Heart left ventricle (tissue), 16 donors: Measurements from ENCODE around the gene MED15. TPM values are rescaled to one million over a fixed set of nuclear protein-coding genes. Genes with fewer than 3 reads are reported as not detected.

ENCODE experiments used
- ATAC-seq, 4 donors: fragments of 200-7000 bp; cut with Tn5 transposase; one replicate each; pipeline ENCODE4 v1.9.1; 2020 to 2022; ENCODE audit warnings: moderate library complexity in 4 of 4, mild to moderate bottlenecking in 3 of 4, moderate number of reproducible peaks in 1 of 4
- DNase-seq, 5 donors: peaks; one replicate each; pipeline ENCODE4 v3.0.0-alpha.2; 2020
- H3K27ac ChIP-seq, 12 donors: fragments of 200-600 bp; sonication (generic) in 4 of 12; one replicate each; pipeline versions ENCODE4 v1.5.0 to v1.8.0; 2016 to 2022; ENCODE audit warnings: mild to moderate bottlenecking in 2 of 12
- H3K27me3 ChIP-seq, 9 donors: fragments of 200-600 bp; sonication (generic) in 2 of 9; one replicate each; pipeline versions ENCODE4 v1.5.1 to v1.8.0; 2016 to 2022; ENCODE audit warnings: mild to moderate bottlenecking in 3 of 9
- H3K36me3 ChIP-seq, 9 donors: fragments of 200-600 bp; sonication (generic) in 2 of 9; one replicate each; pipeline versions ENCODE4 v1.5.0 to v1.8.0; 2018 to 2022; ENCODE audit warnings: mild to moderate bottlenecking in 2 of 9
- H3K4me1 ChIP-seq, 12 donors: fragments of 200-600 bp; sonication (generic) in 4 of 12; one replicate each; pipeline versions ENCODE4 v1.5.0 to v1.8.0; 2016 to 2022; ENCODE audit warnings: mild to moderate bottlenecking in 3 of 12
- H3K4me3 ChIP-seq, 12 donors: fragments of 200-600 bp; sonication (generic) in 4 of 12; one replicate each; pipeline versions ENCODE4 v1.5.0 to v1.8.0; 2017 to 2022; ENCODE audit warnings: mild to moderate bottlenecking in 9 of 12, moderate library complexity in 4 of 12
- H3K9me3 ChIP-seq, 12 donors: fragments of 200-600 bp; sonication (generic) in 4 of 12; one replicate each; pipeline versions ENCODE4 v1.5.0 to v1.8.0; 2016 to 2022; ENCODE audit warnings: mild to moderate bottlenecking in 1 of 12
- POLR2A ChIP-seq, 2 donors: fragments of 450-650 bp; IDR thresholded peaks; one replicate each; pipeline ENCODE4 v1.6.1; 2017; ENCODE audit warnings: antibody characterized with exemption in 2 of 2, mild to moderate bottlenecking in 2 of 2, moderate library complexity in 2 of 2
- WGBS, 4 donors: extraction: QIAGEN DNeasy Blood & Tissue Kit in 2 of 4; methylation state at CpG; one replicate each; pipeline versions ENCODE4 v1.1.5 to v1.1.7; 2013 to 2018; 5-methylcytosine and 5-hydroxymethylcytosine counted together
- intact Hi-C, 10 donors: fragments of 100-400 bp; cut with DNase I; formaldehyde crosslinking; loops; one replicate each; pipeline versions ENCODE4 v1.11.1 to v1.14.2; 2022
- polyA plus RNA-seq, 2 donors: library from polyadenylated mRNA; stranded (reverse); fragments of 200-250 nt; gene quantifications; one replicate each; pipeline ENCODE4 v1.2.3, GENCODE V29; 2013
- total RNA-seq, 9 donors: library from RNA; depleted of rRNA in 2 of 9; stranded (reverse); fragments of >200 nt in 2 of 9; fragmentation: NEBNext Ultra II Directional in 3 of 9; extraction: Animal tissue kit (Norgen Biotek cat#: 25700) in 3 of 9; gene quantifications; one replicate each; pipeline versions ENCODE4 v1.1.0 to v1.2.4, GENCODE V29; 2016 to 2023
- TF ChIP-seq, protein P1 (sequence below), 12 donors: fragments of 200-600 bp; sonication (generic) in 4 of 12; IDR thresholded peaks; one replicate each; pipeline versions ENCODE4 v1.5.0 to v1.8.0; 2018 to 2022; ENCODE audit warnings: antibody characterized with exemption in 12 of 12, mild to moderate bottlenecking in 5 of 12
- donor health status: ischemic (EF 13 %, LVEDD 7.1; RV severe dilation, severe dysfunction).
- donor health status: healthy with polysubstance abuse.
- donor health status: DM: no; HTN: yes; CAD: no.
- donor health status: DM: no; HTN: no; CAD: no.
- donor health status: ischemic (EF 25% LVEDD 6.9; RV normal size, moderate dysfunction).
- donor health status: ischemic (EF 25% LVEDD 5.7; RV mildly dilated, moderate dysfunction).
- donor health status: healthy.
- donor health status: DM: yes; HTN: yes; CAD: no.
- donor health status: ischemic (EF 35%, LVEDD 5.7; RV mildly dilated, moderate dysfunction).
- donor health status: nonischemic (EF 11% LVEDD 7.7; RV severe dilation, severe dysfunction).
- donor health status: DM: yes; HTN: yes; CAD: no.
- donor health status: PGD.
- donor health status: ischemic (EF 29% LVEDD 5.4; RV normal size, mild dysfunction).
- donor health status: nonischemic (EF 23%, LVEDD 6.1; RV moderate dilation, normal function).

Gene MED15
- total and polyA plus RNA-seq, 11 donors = 27.9 to 78.3 (median 43.0) TPM

DNA sequence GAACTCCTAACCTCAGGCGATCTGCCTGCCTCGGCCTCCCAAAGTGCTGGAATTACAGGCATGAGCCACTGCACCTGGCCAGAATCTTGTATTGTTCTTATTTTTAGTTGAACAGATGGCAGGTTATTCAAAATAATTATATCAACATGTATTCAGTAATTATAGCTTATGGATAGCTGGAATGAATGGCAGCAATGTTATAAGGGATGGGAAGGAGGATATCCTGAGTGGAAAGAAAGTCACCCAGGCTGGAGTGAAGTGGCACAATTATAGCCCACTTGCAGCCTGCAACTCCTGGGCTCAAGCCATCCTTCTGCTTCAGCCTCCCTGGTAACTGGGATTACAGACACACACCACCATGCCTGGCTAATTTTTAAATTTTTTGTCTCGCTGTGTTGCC is 88.1 kb downstream of the MED15 start:
- Histone ChIP-seq H3K4me3 (no peak overlapping the region), H3K27ac (no peak overlapping the region), H3K4me1 (no peaks in the 10 kb centered on the region), H3K27me3 (no peaks in the 10 kb centered on the region), H3K9me3 (no peaks in the 10 kb centered on the region), H3K36me3 (no peaks in the 10 kb centered on the region)
- DNase-seq = no peak
- intact Hi-C loops = no loop called here
- WGBS, 4 donors = 87 to 94% (median 90%) methylated on average over 3 of the region's 3 CpGs
- ATAC-seq = no peak
- TF ChIP-seq, protein P1, sequence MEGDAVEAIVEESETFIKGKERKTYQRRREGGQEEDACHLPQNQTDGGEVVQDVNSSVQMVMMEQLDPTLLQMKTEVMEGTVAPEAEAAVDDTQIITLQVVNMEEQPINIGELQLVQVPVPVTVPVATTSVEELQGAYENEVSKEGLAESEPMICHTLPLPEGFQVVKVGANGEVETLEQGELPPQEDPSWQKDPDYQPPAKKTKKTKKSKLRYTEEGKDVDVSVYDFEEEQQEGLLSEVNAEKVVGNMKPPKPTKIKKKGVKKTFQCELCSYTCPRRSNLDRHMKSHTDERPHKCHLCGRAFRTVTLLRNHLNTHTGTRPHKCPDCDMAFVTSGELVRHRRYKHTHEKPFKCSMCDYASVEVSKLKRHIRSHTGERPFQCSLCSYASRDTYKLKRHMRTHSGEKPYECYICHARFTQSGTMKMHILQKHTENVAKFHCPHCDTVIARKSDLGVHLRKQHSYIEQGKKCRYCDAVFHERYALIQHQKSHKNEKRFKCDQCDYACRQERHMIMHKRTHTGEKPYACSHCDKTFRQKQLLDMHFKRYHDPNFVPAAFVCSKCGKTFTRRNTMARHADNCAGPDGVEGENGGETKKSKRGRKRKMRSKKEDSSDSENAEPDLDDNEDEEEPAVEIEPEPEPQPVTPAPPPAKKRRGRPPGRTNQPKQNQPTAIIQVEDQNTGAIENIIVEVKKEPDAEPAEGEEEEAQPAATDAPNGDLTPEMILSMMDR (IDR thresholded peaks at IDR 0.05) = no peak
- TF ChIP-seq POLR2A (IDR thresholded peaks at IDR 0.05) = no peak

GRCh38 chr22:20599117-20599516 is 91.7 kb downstream of the MED15 start:
- no peak for TF ChIP-seq POLR2A (IDR thresholded peaks at IDR 0.05)
- TF ChIP-seq, protein P1 (IDR thresholded peaks at IDR 0.05) = no peak
- WGBS, 4 donors = 52 to 65% (median 60%) methylated on average over 4 to 5 of the region's 5 CpGs
- H3K36me3 ChIP-seq = no peaks in the 10 kb centered on the region

GRCh38 chr22:20600137-20600673 is 92.8 kb downstream of the MED15 start:
- Histone ChIP-seq H3K4me3 (no peak overlapping the region), H3K4me1 (no peaks in the 10 kb centered on the region), H3K36me3 (no peaks in the 10 kb centered on the region), H3K27ac (no peak overlapping the region), H3K27me3 (peaks cover 0 to 6% (median 0%) of the 10 kb centered on the region in 9 donors), H3K9me3 (no peaks in the 10 kb centered on the region)
- DNase-seq = no peak
- 84 to 88% (median 86%) methylated on average over 8 of the region's 8 CpGs for WGBS, 4 donors
- ATAC-seq = peak in 1 of 4 donors; percentile 9
- intact Hi-C loops = loop anchor here in 1 of 10 donors (10.0 kb wide), 1 partner anchor 95 kb away; no protein-coding TSS in a partner anchor
- TF ChIP-seq, protein P1 (IDR thresholded peaks at IDR 0.05) = no peak
- TF ChIP-seq POLR2A (IDR thresholded peaks at IDR 0.05) = no peak

More at GRCh38 chr22:20599117-20599516, 91.7 kb downstream of the MED15 start:
- no peak overlapping the region for H3K27ac ChIP-seq
- intact Hi-C loops = no loop called here
- H3K4me3 ChIP-seq = no peak overlapping the region
- H3K27me3 ChIP-seq = peaks cover 0 to 6% (median 0%) of the 10 kb centered on the region in 9 donors
- DNase-seq = no peak
- no peaks in the 10 kb centered on the region for H3K4me1 ChIP-seq
- peak in 1 of 4 donors; percentile 16 for ATAC-seq
- H3K9me3 ChIP-seq = no peaks in the 10 kb centered on the region

- ATAC-seq (no peak), DNase-seq (no peak)
- intact Hi-C loops = loop anchor here in 1 of 10 donors (10.0 kb wide), 1 partner anchor 93 kb away; no protein-coding TSS in a partner anchor
- Histone ChIP-seq H3K27ac (no peak overlapping the region), H3K9me3 (no peaks in the 10 kb centered on the region), H3K4me3 (no peak overlapping the region), H3K27me3 (peaks cover 0 to 9% (median 0%) of the 10 kb centered on the region in 9 donors), H3K36me3 (no peaks in the 10 kb centered on the region), H3K4me1 (peaks cover 0 to 1% (median 0%) of the 10 kb centered on the region in 12 donors)
- TF ChIP-seq, protein P1 (IDR thresholded peaks at IDR 0.05) = no peak
- TF ChIP-seq POLR2A (IDR thresholded peaks at IDR 0.05) = no peak
- 79 to 90% (median 88%) methylated on average over 7 of the region's 7 CpGs for WGBS, 4 donors
Observed at GRCh38 chr22:20601308-20601707, 93.9 kb downstream of the MED15 start.
